Progenitor cell of endocrine pancreas (in vitro differentiated cells): Measurements from ENCODE around the gene MSL1. TPM values are rescaled to one million over a fixed set of nuclear protein-coding genes. Genes with fewer than 3 reads are reported as not detected.

Experiments
- DNase-seq: peaks from one replicate; pipeline ENCODE4 v3.0.0; 2021; ENCODE audit warnings: low spot score; ENCODE audit not compliant: unreplicated experiment
- H3K27ac Mint-ChIP-seq: 2 replicates; pipeline ENCODE4 v1.8.0; 2021; ENCODE audit warnings: mild to moderate bottlenecking, moderate library complexity, mixed read lengths
- H3K27me3 Mint-ChIP-seq: 2 replicates; pipeline ENCODE4 v1.8.0; 2021; ENCODE audit warnings: mixed read lengths
- H3K36me3 Mint-ChIP-seq: 2 replicates; pipeline ENCODE4 v1.8.0; 2022; ENCODE audit warnings: mixed read lengths; ENCODE audit not compliant: insufficient read depth
- H3K4me1 Mint-ChIP-seq: 2 replicates; pipeline ENCODE4 v1.8.0; 2021; ENCODE audit warnings: low read depth, mixed read lengths
- H3K4me3 Mint-ChIP-seq: 2 replicates; pipeline ENCODE4 v1.8.0; 2021; ENCODE audit warnings: low read depth, mild to moderate bottlenecking, moderate library complexity, mixed read lengths
- H3K9me3 Mint-ChIP-seq: 2 replicates; pipeline ENCODE4 v1.8.0; 2021; ENCODE audit warnings: low read depth, mixed read lengths
- total RNA-seq: library from RNA; stranded (reverse); gene quantifications from 2 replicates; pipeline ENCODE4 v1.2.1, GENCODE V29; 2021
- TF ChIP-seq, protein P1 (sequence below): fragments of 200-600 bp; sonication (generic); IDR thresholded peaks from one replicate; pipeline ENCODE4 v1.5.0; 2021; ENCODE audit warnings: antibody characterized with exemption, mild to moderate bottlenecking; ENCODE audit not compliant: unreplicated experiment

Gene MSL1
- total RNA-seq, 1 donor from 2014 or later: 143 TPM

DNA sequence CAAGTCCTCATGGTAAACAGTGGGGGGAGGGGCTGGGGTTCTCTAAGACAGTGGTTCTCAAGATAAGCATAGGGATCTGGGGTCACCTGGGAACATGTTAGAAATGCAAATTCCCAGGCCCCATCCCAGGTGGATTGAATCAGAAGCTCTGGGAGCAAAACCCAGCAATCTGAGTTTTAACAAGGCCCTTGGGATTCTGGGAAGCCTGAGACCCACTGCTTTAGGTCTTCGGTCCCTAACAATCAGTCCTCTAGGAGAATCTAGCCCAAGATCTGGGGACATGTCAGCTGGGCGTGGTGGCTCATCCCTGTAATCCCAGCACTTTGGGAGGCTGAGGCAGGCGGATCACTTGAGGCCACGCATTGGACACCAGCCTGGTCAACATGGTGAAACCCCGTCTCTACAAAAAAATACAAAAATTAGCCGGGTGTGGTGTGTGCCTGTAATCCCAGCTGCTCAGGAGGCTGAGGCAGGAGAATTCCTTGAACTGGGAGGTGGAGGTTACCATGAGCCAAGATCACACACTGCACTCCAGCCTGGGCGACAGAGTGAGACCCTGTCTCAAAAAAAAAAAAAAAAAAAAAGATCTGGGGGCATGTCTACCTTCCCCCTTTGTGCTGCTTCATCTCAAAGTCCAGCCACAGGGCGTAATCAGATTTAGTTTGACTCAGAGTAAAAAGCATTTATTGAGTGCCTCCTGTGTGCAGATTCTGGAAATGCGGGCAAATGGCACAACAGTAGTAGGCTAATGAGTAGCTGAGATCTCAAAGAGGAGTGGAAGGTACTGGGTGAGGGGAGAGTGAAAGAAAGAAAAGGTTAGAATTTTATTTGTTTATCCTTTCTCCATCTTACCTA lies 12.6 kb upstream of the MSL1 start:
- TF ChIP-seq, protein P1, sequence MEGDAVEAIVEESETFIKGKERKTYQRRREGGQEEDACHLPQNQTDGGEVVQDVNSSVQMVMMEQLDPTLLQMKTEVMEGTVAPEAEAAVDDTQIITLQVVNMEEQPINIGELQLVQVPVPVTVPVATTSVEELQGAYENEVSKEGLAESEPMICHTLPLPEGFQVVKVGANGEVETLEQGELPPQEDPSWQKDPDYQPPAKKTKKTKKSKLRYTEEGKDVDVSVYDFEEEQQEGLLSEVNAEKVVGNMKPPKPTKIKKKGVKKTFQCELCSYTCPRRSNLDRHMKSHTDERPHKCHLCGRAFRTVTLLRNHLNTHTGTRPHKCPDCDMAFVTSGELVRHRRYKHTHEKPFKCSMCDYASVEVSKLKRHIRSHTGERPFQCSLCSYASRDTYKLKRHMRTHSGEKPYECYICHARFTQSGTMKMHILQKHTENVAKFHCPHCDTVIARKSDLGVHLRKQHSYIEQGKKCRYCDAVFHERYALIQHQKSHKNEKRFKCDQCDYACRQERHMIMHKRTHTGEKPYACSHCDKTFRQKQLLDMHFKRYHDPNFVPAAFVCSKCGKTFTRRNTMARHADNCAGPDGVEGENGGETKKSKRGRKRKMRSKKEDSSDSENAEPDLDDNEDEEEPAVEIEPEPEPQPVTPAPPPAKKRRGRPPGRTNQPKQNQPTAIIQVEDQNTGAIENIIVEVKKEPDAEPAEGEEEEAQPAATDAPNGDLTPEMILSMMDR: no peak
- Mint-ChIP-seq H3K9me3 (no peaks in the 10 kb centered on the region), H3K27ac (no peak overlapping the region), H3K4me1 (peaks cover 66% of the 10 kb centered on the region), H3K4me3 (no peak overlapping the region), H3K27me3 (peaks cover 17% of the 10 kb centered on the region), H3K36me3 (no peaks in the 10 kb centered on the region)
- no peak for DNase-seq

DNA sequence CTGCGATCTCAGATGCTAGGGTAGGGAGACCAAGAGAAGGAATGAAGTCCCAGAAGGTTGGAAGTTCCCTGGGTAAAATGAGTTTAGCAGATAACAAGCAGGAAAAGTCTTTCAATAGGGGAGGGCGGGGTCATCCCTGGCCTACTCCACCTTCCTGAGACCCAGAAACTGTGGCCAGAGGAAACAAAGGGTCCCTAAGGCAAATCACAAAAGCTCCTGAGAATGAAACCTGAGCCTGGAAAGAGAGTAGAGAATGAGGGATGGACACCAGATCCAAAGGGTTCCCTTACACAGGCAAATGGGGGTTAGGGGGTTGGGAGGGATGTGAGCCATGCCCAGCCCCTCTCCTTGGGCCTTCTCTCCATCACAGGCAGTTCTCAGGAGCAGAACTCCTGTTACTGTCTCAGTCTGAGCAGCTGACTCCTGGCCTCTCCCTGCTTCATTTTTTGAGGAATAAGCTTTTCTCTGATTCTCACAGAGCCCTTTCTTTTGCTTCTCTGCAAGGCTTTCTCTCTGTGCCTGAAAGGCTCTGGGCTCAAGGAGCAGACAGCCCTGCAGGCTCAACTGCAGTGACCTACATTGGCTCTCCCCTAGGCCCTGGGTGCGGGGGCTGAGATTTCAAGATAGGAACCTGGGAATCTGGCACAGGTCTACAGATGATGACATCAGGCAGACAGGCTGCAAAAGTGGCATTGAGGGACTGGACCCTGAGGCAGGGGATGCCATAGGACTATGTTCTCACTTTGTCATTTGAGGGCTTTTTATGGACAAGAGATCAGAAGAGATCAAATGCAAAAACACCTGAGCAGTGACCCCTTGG lies 11.5 kb upstream of the MSL1 start:
- no peak for DNase-seq
- peak overlapping the region; percentile 87 for H3K27ac Mint-ChIP-seq
- TF ChIP-seq, protein P1: no peak
- H3K36me3 Mint-ChIP-seq: no peaks in the 10 kb centered on the region
- peaks cover 17% of the 10 kb centered on the region for H3K27me3 Mint-ChIP-seq
- no peaks in the 10 kb centered on the region for H3K9me3 Mint-ChIP-seq
- H3K4me1 Mint-ChIP-seq: peaks cover 61% of the 10 kb centered on the region
- H3K4me3 Mint-ChIP-seq: no peak overlapping the region

GRCh38 chr17:40111221-40112128 lies 10.3 kb upstream of the MSL1 start:
- Mint-ChIP-seq H3K4me3 (no peak overlapping the region), H3K9me3 (no peaks in the 10 kb centered on the region), H3K27ac (peak overlapping the region; percentile 91), H3K4me1 (peaks cover 66% of the 10 kb centered on the region), H3K27me3 (peaks cover 13% of the 10 kb centered on the region), H3K36me3 (no peaks in the 10 kb centered on the region)
- DNase-seq: peak; percentile 65
- TF ChIP-seq, protein P1: peak; percentile 62

- no peak for DNase-seq
- no peak overlapping the region for H3K4me3 Mint-ChIP-seq
- peaks cover 8% of the 10 kb centered on the region for H3K27me3 Mint-ChIP-seq
- H3K36me3 Mint-ChIP-seq: no peaks in the 10 kb centered on the region
- no peaks in the 10 kb centered on the region for H3K9me3 Mint-ChIP-seq
- TF ChIP-seq, protein P1: no peak
- H3K27ac Mint-ChIP-seq: peak overlapping the region; percentile 85
- H3K4me1 Mint-ChIP-seq: peaks cover 59% of the 10 kb centered on the region
Measured at GRCh38 chr17:40112191-40112711, 9.5 kb upstream of the MSL1 start.
